Measurements from ENCODE around the gene PKIB.

The PKIB gene

GRCh38 chr6:122695188-122695587 is 85.0 kb downstream of the PKIB start (continued):
- TF ChIP-seq CSRNP3 (CRISPR knock-in tag; IDR thresholded peaks at IDR 0.05) (no peak), TCF4 (CRISPR knock-in tag; IDR thresholded peaks at IDR 0.05; ENCODE audit: borderline replicate concordance) (no peak), CSDC2 (CRISPR knock-in tag; IDR thresholded peaks at IDR 0.05) (no peak), BACH2 (CRISPR knock-in tag; IDR thresholded peaks at IDR 0.05; ENCODE audit: borderline replicate concordance) (no peak), POU6F1 (CRISPR knock-in tag; IDR thresholded peaks at IDR 0.05; ENCODE audit: borderline replicate concordance, low read depth) (no peak), ZFP30 (CRISPR knock-in tag; IDR thresholded peaks at IDR 0.05) (no peak), ZFP3 (CRISPR knock-in tag; IDR thresholded peaks at IDR 0.05) (no peak), ESRRG (CRISPR knock-in tag; IDR thresholded peaks at IDR 0.05) (no peak), CREB5 (CRISPR knock-in tag; IDR thresholded peaks at IDR 0.05; ENCODE audit: low read depth) (no peak), ZNF565 (CRISPR knock-in tag; conservative IDR thresholded peaks at IDR 0.05; ENCODE audit: low read depth) (no peak), ZC3H10 (CRISPR knock-in tag; IDR thresholded peaks at IDR 0.05) (no peak), ZNF70 (CRISPR knock-in tag; IDR thresholded peaks at IDR 0.05) (no peak), RARB (CRISPR knock-in tag; IDR thresholded peaks at IDR 0.05) (no peak)

GRCh38 chr6:122696079-122696478 is 85.9 kb downstream of the PKIB start:
- ATAC-seq = peak; percentile 91
- peak; percentile 46; the same call in 1 of the 2 replicates for TF ChIP-seq PATZ1 (CRISPR knock-in tag; IDR thresholded peaks at IDR 0.05; ENCODE audit: borderline replicate concordance)
- TF ChIP-seq ZNF565 (CRISPR knock-in tag; conservative IDR thresholded peaks at IDR 0.05; ENCODE audit: low read depth) = no peak
- no peak for TF ChIP-seq ZFP30 (CRISPR knock-in tag; IDR thresholded peaks at IDR 0.05)
- TF ChIP-seq ZNF8 (CRISPR knock-in tag; IDR thresholded peaks at IDR 0.05) = no peak
- peak; percentile 44 for TF ChIP-seq ISL1 (CRISPR knock-in tag; IDR thresholded peaks at IDR 0.05)
- peak; percentile 88 for TF ChIP-seq TOX (CRISPR knock-in tag; IDR thresholded peaks at IDR 0.05; ENCODE audit: borderline replicate concordance)
- no peak for TF ChIP-seq GLIS3 (CRISPR knock-in tag; IDR thresholded peaks at IDR 0.05)
- TF ChIP-seq SNAI2 (CRISPR knock-in tag; IDR thresholded peaks at IDR 0.05) = no peak
- TF ChIP-seq POU6F1 (CRISPR knock-in tag; IDR thresholded peaks at IDR 0.05; ENCODE audit: borderline replicate concordance, low read depth) = no peak; the same call in 1 of the 2 replicates
- TF ChIP-seq BACH2 (CRISPR knock-in tag; IDR thresholded peaks at IDR 0.05; ENCODE audit: borderline replicate concordance) = no peak
- no peak for TF ChIP-seq ZFP3 (CRISPR knock-in tag; IDR thresholded peaks at IDR 0.05)
- peak; percentile 72; the same call in 1 of the 2 replicates for TF ChIP-seq ZC3H10 (CRISPR knock-in tag; IDR thresholded peaks at IDR 0.05)
- no peak for TF ChIP-seq ZNF70 (CRISPR knock-in tag; IDR thresholded peaks at IDR 0.05)
- TF ChIP-seq TCF4 (CRISPR knock-in tag; IDR thresholded peaks at IDR 0.05; ENCODE audit: borderline replicate concordance) = no peak
- TF ChIP-seq TSHZ2 (CRISPR knock-in tag; IDR thresholded peaks at IDR 0.05) = no peak
- TF ChIP-seq PPARA (CRISPR knock-in tag; IDR thresholded peaks at IDR 0.05; ENCODE audit: borderline replicate concordance) = no peak
- no peak for TF ChIP-seq ESRRG (CRISPR knock-in tag; IDR thresholded peaks at IDR 0.05)
- TF ChIP-seq RARB (CRISPR knock-in tag; IDR thresholded peaks at IDR 0.05) = no peak
- TF ChIP-seq ARNTL (CRISPR knock-in tag; IDR thresholded peaks at IDR 0.05; ENCODE audit: borderline replicate concordance, low read depth) = no peak
- no peak for TF ChIP-seq CSRNP3 (CRISPR knock-in tag; IDR thresholded peaks at IDR 0.05)
- no peak for TF ChIP-seq CREB5 (CRISPR knock-in tag; IDR thresholded peaks at IDR 0.05; ENCODE audit: low read depth)
- TF ChIP-seq OSR1 (CRISPR knock-in tag; IDR thresholded peaks at IDR 0.05) = no peak
- no peak for TF ChIP-seq CSDC2 (CRISPR knock-in tag; IDR thresholded peaks at IDR 0.05)
